ENCODE results near the gene PMM2.

PMM2 gene

GRCh38 chr16:8887431-8887765 is 89.8 kb downstream of the PMM2 start:
- CTCF ChIA-PET, result no interaction called here
- Histone ChIP-seq H3K36me3 (ENCODE audit: control insufficient read depth in 2 of 2, insufficient read depth in 1 of 2, low read length in 2 of 2) (peaks cover 5 to 49% of the 10 kb centered on the region in 2 experiments; a peak in 2 of 3 replicates), H3K4me1 (ENCODE audit: control insufficient read depth, insufficient read depth, low read length) (no peaks in the 10 kb centered on the region), H3K9me3 (ENCODE audit: control insufficient read depth, insufficient read depth, low read depth, low read length) (no peaks in the 10 kb centered on the region), H3K4me3 (ENCODE audit: low read depth, low read length) (no peak overlapping the region), H3K27ac (ENCODE audit: extremely low read depth, low read depth, low read length) (no peak overlapping the region)
- TF ChIP-seq ZSCAN4 (tag by site-specific recombination; IDR thresholded peaks at IDR 0.05) (0 out of 2 replicates have a peak, but pooled peaks have one; percentile 11), ZBTB26 (tag by site-specific recombination; optimal IDR thresholded peaks at IDR 0.05) (peak; percentile 14), SCRT1 (tag by site-specific recombination; IDR thresholded peaks at IDR 0.05; ENCODE audit: borderline replicate concordance) (0 out of 2 replicates have a peak, but pooled peaks have one; percentile 14), GFI1B (tag by site-specific recombination; IDR thresholded peaks at IDR 0.05) (no peak)
- POLR2A ChIA-PET, result no interaction called here

GRCh38 chr16:8887952-8888560 is 90.4 kb downstream of the PMM2 start:
- no peak overlapping the region for H3K27ac ChIP-seq (ENCODE audit: extremely low read depth, low read depth, low read length)
- CTCF ChIA-PET, result no interaction called here
- POLR2A ChIA-PET, result no interaction called here

GRCh38 chr16:8888951-8889892 is 91.6 kb downstream of the PMM2 start:
- Histone ChIP-seq H3K36me3 (ENCODE audit: control insufficient read depth in 2 of 2, insufficient read depth in 1 of 2, low read length in 2 of 2) (peaks cover 12 to 67% of the 10 kb centered on the region in 2 experiments), H3K27ac (ENCODE audit: extremely low read depth, low read depth, low read length) (no peak overlapping the region), H3K4me1 (ENCODE audit: control insufficient read depth, insufficient read depth, low read length) (no peaks in the 10 kb centered on the region), H3K9me3 (ENCODE audit: control insufficient read depth, insufficient read depth, low read depth, low read length) (no peaks in the 10 kb centered on the region), H3K4me3 (ENCODE audit: low read depth, low read length) (no peak overlapping the region)
- POLR2A ChIA-PET, result interaction anchor here (1.8 kb wide), 1 partner anchor 20 kb away, joined by 5 read pairs; the partner anchor contains the start of gene CARHSP1
- CTCF ChIA-PET, result interaction anchor here (1.2 to 1.5 kb wide), 3 partner anchors 8 to 322 kb away, joined by 3 to 5 read pairs (median 4); no protein-coding TSS in a partner anchor
- TF ChIP-seq ZNF473 (tag by site-specific recombination; IDR thresholded peaks at IDR 0.05) (no peak), FEZF1 (tag by site-specific recombination; IDR thresholded peaks at IDR 0.05) (no peak), ZBTB6 (tag by site-specific recombination; IDR thresholded peaks at IDR 0.05) (no peak), KLF9 (tag by site-specific recombination; IDR thresholded peaks at IDR 0.05; ENCODE audit: low read depth) (no peak), ZNF596 (tag by site-specific recombination; IDR thresholded peaks at IDR 0.05) (no peak), ZNF449 (tag by site-specific recombination; IDR thresholded peaks at IDR 0.05) (no peak), YY1 (tag by site-specific recombination; IDR thresholded peaks at IDR 0.05) (no peak), ZNF561 (tag by site-specific recombination; IDR thresholded peaks at IDR 0.05; ENCODE audit: borderline replicate concordance) (no peak), ZBTB44 (tag by site-specific recombination; IDR thresholded peaks at IDR 0.05) (no peak)

More at GRCh38 chr16:8887952-8888560, 90.4 kb downstream of the PMM2 start:
- Histone ChIP-seq H3K9me3 (ENCODE audit: control insufficient read depth, insufficient read depth, low read depth, low read length) (no peaks in the 10 kb centered on the region), H3K4me3 (ENCODE audit: low read depth, low read length) (no peak overlapping the region), H3K36me3 (ENCODE audit: control insufficient read depth in 2 of 2, insufficient read depth in 1 of 2, low read length in 2 of 2) (peaks cover 12 to 55% of the 10 kb centered on the region in 2 experiments), H3K4me1 (ENCODE audit: control insufficient read depth, insufficient read depth, low read length) (no peaks in the 10 kb centered on the region)
- TF ChIP-seq ZNF521 (tag by site-specific recombination; IDR thresholded peaks at IDR 0.05), result no peak
- no peak for TF ChIP-seq SP2 (tag by site-specific recombination; IDR thresholded peaks at IDR 0.05)
- no peak for TF ChIP-seq ZFP37 (tag by site-specific recombination; IDR thresholded peaks at IDR 0.05)
- TF ChIP-seq ZNF843 (tag by site-specific recombination; IDR thresholded peaks at IDR 0.05), result no peak
- TF ChIP-seq ZNF555 (tag by site-specific recombination; conservative IDR thresholded peaks at IDR 0.05), result no peak
- no peak for TF ChIP-seq AEBP2 (tag by site-specific recombination; IDR thresholded peaks at IDR 0.05; ENCODE audit: borderline replicate concordance)
- TF ChIP-seq ZNF837 (tag by site-specific recombination; IDR thresholded peaks at IDR 0.05), result no peak
- no peak for TF ChIP-seq ZNF423 (tag by site-specific recombination; IDR thresholded peaks at IDR 0.05)
- no peak for TF ChIP-seq WT1 (tag by site-specific recombination; IDR thresholded peaks at IDR 0.05)
- TF ChIP-seq ZBTB8A (tag by site-specific recombination; IDR thresholded peaks at IDR 0.05), result no peak
- TF ChIP-seq ZNF626 (tag by site-specific recombination; IDR thresholded peaks at IDR 0.05), result no peak
